ENCODE results near the gene GPATCH2.

GPATCH2 gene

DNA sequence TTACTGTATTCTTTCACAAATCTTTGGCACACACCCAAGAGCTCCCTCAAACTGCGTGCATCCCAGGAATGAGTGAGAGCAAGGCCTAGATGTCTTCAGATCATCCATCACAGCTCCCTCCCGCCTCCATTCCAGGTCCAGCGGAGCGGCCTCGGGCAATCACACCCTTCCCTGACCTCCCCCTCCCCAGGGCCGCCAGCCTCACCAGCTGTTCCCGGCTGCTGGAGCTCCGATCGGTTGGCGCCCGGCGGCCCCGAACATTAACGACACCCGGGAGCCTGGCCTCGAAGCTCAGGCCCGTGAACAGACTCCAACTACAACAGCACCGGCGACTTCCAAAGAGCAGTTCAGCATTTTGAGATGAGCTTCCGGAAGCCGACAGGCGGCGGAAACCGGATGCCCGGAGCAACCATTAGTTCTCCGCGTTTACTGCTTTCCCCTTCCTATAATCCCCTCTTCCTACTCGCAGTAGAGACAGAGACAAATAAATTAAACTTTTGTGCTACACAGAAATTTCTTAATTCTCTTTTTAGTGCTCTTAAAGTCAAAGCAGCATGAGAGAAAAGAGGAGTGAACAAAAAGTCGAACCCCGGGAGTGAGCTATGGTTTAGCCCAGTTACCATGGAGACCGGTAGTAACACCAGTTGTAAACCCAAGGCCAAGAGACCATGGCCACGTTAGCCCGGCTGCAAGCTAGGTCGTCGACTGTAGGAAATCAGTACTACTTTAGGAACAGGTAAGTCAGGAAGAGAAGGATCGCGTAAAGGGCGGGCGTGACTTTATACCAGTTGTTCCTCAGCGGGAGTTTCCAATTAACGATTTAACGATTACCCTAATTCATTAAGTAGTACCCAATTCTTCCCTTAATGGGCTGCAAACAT, at the start of gene GPATCH2, which contains the start of gene SPATA17:
Gene GPATCH2 (minus strand): TSS at position 380 of the 881 bp plus-strand sequence. CDS start 119 bp downstream, at position 261.
Gene SPATA17 (plus strand): TSS at position 634 of the 881 bp plus-strand sequence. CDS start 35 bp downstream, at position 669.
- peak within 1 kb of the TSS; percentile 88 to 95 for H3K4me3 Mint-ChIP-seq
- H3K4me1 Mint-ChIP-seq, result peaks cover 27% of the 10 kb centered on the region
- H3K27ac Mint-ChIP-seq, result peak within 1 kb of the TSS; percentile 100
- ATAC-seq (peak; percentile 92), DNase-seq (peak; percentile 70 to 82)
- H3K27me3 Mint-ChIP-seq, result no peaks in the 10 kb centered on the region
- no peaks in the 10 kb centered on the region for H3K9me3 Mint-ChIP-seq

DNA sequence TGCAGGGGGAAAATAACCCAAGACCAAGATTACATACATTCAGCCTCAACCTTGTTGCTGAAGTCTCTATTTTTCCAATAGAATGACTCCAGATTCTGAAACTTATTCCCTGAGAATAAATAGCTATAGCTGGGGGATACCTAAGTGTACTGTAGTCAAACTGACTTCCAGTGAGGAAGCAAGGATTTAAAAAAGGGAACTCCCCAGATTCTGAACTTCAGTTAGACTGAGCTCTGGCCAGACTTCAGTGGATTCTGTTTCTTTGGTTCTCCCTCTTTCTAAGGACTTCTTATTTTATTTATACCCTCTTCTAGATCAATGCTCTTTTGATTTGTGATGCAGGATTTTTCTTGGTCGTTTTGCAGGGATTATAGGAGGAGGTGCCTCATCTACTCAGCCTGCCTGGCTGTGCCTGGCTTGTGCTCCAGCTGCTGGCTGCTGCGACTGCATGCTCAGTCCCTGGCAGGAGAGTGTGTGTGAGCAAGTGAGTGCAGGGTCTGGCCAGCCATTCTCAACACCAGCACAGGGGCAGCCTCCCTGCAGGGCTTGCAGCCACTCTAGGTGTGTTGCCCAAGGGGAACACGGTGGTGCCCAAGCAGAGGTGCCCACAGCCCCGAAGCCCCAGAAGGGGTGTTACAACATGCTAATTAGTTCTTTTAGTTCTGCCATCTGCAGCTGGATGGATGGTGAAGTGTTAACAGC, 43.3 kb upstream of the GPATCH2 start:
- Mint-ChIP-seq H3K27ac (no peak overlapping the region), H3K4me1 (no peaks in the 10 kb centered on the region), H3K4me3 (no peak overlapping the region), H3K9me3 (no peaks in the 10 kb centered on the region), H3K27me3 (peaks cover 11% of the 10 kb centered on the region)
- no peak for DNase-seq
- no peak for ATAC-seq

DNA sequence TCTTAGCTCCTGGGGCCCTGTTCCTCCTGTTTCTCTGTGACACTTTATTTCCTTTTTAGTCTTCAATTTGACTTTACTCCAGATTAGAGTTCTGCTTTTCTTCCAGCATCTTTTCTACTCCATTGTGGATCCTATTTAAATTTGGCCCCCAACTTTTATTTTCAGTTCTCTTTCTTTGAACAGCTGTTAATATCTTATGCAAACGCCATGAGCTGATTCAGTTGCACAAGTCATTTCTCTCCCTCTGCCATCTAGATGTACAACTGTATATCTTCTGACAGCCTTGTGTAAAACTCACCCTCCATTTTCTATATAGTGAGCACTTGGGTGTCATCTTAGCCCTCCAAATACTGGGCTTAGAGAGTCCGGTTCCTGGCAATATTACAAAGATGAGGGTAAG, 42.5 kb upstream of the GPATCH2 start:
- ATAC-seq (no peak), DNase-seq (no peak)
- Mint-ChIP-seq H3K4me3 (no peak overlapping the region), H3K9me3 (no peaks in the 10 kb centered on the region), H3K27ac (no peak overlapping the region), H3K27me3 (peaks cover 11% of the 10 kb centered on the region), H3K4me1 (no peaks in the 10 kb centered on the region)

DNA sequence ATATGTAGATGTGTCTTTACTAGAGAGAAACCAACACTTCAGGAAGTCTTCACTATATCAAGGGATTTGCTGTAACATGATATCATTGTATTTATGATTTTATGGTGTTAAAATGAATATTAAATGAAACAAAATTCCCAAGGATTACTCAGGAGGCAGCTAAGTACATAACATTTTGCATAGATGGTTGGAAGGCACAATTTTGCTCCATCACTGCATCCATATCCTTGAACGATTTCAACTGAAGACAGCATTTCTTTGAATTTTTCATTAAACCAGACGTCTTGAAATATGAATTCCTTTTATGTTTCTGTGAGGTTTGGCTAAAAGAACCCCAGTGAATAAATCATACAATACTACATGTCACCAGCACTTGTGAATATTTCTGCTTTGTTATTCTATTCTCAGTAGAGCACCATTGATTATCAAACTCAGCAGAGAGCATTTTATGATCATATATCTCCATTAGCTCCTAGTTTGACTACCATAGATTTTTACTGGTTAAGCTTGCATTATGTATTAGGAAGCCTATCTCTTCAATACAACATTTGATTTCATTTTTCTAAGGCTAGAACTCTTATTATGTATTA, 37.6 kb upstream of the GPATCH2 start:
- Mint-ChIP-seq H3K27me3 (peaks cover 10% of the 10 kb centered on the region), H3K4me1 (no peaks in the 10 kb centered on the region), H3K4me3 (no peak overlapping the region), H3K27ac (no peak overlapping the region), H3K9me3 (no peaks in the 10 kb centered on the region)
- DNase-seq (no peak), ATAC-seq (no peak)

DNA sequence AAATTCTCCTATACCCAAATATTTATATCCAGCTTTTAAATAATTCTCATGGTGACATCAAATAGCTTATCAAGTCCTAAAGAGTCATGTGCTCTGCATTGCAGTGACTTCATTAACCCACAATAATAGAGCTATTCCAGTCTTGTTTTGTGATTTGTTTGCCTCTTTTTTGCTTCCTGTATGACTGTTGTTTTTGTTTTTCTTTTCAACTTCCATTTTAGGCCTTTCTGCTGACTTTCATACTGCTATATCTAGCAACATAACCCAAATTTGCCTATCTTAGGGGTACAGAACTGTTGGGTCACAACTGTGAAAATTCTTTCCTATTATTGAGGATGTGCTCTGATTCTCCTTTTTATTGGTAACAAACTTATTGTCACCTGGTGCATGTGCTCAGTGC, 30.5 kb upstream of the GPATCH2 start:
- no peaks in the 10 kb centered on the region for H3K4me1 Mint-ChIP-seq
- H3K4me3 Mint-ChIP-seq, result no peak overlapping the region
- no peak overlapping the region for H3K27ac Mint-ChIP-seq
- no peaks in the 10 kb centered on the region for H3K9me3 Mint-ChIP-seq
- DNase-seq, result no peak
- peaks cover 10% of the 10 kb centered on the region for H3K27me3 Mint-ChIP-seq
- ATAC-seq, result no peak

DNA sequence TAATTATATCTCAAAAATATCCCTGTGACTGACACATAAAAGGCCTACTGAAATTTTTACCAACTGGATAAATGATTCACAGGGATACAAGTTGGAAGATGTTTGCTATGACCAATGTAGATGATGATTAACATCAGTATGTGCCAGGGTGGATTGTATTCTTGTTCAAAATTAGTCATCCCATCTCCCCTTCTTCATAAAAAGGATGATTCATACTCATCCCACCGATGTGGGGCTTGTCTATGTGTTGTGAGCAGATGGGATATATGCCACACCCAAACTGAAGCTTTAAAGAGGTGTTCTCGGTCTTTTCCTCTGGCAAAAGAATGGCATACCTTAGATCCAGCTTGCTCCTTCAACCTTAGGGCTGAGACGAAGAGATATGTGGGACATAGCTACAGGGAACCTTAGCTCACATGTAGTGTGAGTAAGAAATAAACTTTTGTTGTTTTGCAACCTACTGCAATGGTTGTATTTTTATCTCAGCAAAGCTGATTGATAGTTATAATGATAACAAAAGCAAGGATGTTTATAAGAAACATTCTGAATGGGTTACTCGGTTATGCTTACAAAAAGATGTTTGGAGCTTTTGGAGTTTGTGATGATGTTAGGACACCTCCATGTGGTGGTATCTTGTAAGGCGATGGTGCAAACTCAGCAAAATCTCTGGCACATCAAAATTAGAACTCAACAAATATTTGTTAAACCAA, 29.6 kb upstream of the GPATCH2 start:
- ATAC-seq (no peak), DNase-seq (no peak)
- Mint-ChIP-seq H3K27me3 (peaks cover 10% of the 10 kb centered on the region), H3K4me3 (no peak overlapping the region), H3K4me1 (no peaks in the 10 kb centered on the region), H3K9me3 (no peaks in the 10 kb centered on the region), H3K27ac (no peak overlapping the region)

DNA sequence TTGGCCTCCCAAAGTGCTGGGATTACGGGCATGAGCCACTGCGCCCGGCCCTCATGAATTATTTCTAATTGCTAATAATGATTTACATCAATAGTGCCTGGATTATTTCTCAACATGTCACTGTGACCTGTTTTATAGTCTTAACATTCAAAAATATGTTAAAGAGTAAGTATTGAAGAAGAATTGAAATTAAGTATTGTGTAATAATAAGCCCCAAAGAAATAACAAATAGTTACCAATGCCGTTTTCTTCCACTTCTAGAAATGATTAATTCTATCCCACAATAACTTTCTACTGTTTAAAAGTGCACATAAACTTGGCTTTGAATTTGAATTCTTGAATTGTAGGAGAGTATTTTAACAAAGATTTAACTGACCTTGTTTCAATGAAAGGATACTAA, 19.8 kb upstream of the GPATCH2 start:
- Mint-ChIP-seq H3K4me1 (no peaks in the 10 kb centered on the region), H3K9me3 (no peaks in the 10 kb centered on the region), H3K4me3 (no peak overlapping the region), H3K27me3 (peaks cover 7% of the 10 kb centered on the region), H3K27ac (peak overlapping the region in 1 of 2 donors; percentile 54)
- DNase-seq (no peak), ATAC-seq (no peak)

DNA sequence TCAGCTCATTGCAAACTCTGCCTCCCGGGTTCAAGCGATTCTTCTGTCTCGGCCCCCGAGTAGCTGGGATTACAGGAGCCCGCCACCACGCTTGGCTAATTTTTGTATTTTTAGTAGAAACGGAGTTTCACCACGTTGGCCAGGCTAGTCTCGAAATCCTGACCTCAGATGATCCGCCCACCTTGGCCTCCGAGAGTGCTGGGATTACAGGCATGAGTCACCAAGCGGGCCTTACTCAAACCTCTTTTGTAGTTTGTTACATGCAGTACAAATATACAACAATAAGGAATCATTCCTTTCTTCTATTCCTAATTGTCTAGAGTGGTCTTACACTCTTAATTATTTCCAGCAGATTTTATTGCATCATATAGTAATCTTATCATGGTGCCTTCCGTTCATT, 16.9 kb upstream of the GPATCH2 start:
- Mint-ChIP-seq H3K4me1 (no peaks in the 10 kb centered on the region), H3K9me3 (no peaks in the 10 kb centered on the region), H3K4me3 (no peak overlapping the region), H3K27me3 (peaks cover 15% of the 10 kb centered on the region), H3K27ac (peak overlapping the region in 1 of 2 donors; percentile 73)
- no peak for DNase-seq
- ATAC-seq, result no peak

DNA sequence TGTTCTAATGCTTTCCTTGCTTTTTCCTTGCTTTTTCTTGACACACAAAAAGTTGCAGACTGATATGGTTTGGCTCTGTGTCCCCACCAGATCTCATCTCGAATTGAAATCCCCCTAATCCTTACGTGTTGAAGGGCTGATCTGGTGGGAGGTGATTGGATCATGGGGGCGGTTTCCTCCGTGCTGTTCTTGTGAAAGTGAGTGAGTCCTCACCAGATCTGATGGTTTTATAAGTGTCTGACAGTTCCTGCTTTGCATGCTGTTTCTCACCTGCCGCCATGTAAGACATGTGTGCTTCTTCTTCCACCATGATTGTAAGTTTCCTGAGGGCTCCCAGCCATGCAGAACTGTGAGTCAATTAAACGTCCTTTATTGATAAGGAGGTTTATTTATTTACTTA, 11.6 kb upstream of the GPATCH2 start:
- ATAC-seq (no peak), DNase-seq (no peak)
- Mint-ChIP-seq H3K27me3 (peaks cover 22% of the 10 kb centered on the region), H3K4me1 (no peaks in the 10 kb centered on the region), H3K9me3 (no peaks in the 10 kb centered on the region), H3K4me3 (no peak overlapping the region), H3K27ac (no peak overlapping the region)

DNA sequence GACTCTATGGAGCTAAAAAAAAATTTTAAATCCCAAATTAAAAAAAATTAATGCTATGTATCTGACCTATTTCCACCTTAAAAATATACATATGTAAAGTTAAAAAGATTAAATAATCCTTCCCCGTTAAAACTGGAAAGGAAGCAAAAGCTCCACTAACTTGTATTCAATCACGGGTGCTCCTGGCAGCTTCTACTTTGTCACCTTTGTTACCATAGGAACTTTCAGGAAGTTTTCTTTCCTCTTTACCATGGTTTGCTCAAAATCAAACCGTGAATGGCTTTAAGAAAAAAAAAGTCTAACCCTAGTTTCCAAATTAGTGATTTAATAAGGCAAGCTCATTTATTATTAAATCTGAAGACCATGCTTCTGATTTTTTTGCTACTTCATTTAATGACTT, 3.5 kb downstream of the GPATCH2 start:
- H3K27me3 Mint-ChIP-seq, result no peaks in the 10 kb centered on the region
- no peak overlapping the region for H3K4me3 Mint-ChIP-seq
- no peaks in the 10 kb centered on the region for H3K9me3 Mint-ChIP-seq
- H3K4me1 Mint-ChIP-seq, result peaks cover 34% of the 10 kb centered on the region
- no peak for DNase-seq
- no peak for ATAC-seq
- no peak overlapping the region for H3K27ac Mint-ChIP-seq

DNA sequence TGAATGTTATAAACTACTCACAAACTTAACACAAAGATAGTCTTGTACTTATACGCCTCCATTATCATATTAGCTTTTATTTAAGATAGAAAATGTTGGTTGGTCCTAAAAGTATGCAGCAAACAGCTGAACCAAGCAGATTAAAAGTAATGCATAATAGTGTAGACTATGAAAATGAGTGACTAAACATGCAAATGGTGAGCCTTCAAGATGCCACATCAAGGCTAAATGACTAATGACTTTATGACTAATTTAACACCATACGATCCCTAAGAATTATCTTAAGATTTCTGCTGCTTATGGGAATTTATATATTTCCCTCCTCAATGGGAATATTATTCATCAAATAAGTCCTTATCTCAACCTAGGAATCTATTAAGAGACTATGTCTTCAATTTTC, 4.6 kb downstream of the GPATCH2 start:
- ATAC-seq (peak; percentile 63), DNase-seq (no peak)
- no peak overlapping the region for H3K27ac Mint-ChIP-seq
- no peaks in the 10 kb centered on the region for H3K9me3 Mint-ChIP-seq
- no peaks in the 10 kb centered on the region for H3K27me3 Mint-ChIP-seq
- peaks cover 40% of the 10 kb centered on the region for H3K4me1 Mint-ChIP-seq
- peak overlapping the region in 1 of 2 donors; percentile 12 for H3K4me3 Mint-ChIP-seq

DNA sequence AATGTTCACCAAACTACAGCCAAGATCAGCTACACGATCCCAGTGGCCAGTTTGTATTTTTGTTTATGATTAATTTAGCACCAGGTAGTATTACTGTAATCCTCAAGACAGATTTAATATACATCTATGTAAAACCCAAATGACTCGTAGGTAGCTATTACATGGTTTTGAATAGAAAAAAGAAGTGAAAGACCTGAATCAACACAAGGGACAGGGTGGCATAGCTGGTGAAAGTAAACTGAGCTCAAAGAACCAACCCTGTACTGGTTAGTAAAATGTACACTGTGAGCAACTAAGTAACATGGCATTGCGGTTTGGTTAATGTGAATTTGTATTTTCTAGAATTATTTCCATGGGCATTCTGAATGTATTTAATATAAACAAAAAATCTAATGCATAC, 8.8 kb downstream of the GPATCH2 start:
- no peak for DNase-seq
- ATAC-seq, result peak; percentile 51
- Mint-ChIP-seq H3K27me3 (no peaks in the 10 kb centered on the region), H3K9me3 (no peaks in the 10 kb centered on the region), H3K4me3 (no peak overlapping the region), H3K27ac (no peak overlapping the region), H3K4me1 (peaks cover 34% of the 10 kb centered on the region)

DNA sequence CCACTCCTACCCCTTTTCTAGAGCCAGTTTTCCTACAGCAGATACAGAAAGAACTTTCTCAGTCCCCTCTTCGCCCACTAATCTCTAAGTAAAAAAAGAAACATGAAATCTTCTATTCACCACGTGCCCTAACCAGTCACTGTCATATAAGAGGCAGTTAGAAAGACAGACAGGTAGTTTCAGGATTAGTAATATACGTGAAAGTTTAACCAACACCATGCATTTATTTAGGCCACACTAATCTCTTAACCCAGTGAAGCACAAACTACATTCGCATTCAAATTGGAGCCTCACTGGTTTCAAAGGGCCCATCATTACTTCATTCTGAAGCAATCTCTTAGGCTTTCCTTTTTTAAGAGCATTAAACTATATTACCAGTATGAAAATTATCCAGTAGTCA, 10.1 kb downstream of the GPATCH2 start:
- peak overlapping the region in 1 of 2 donors; percentile 2 for H3K4me3 Mint-ChIP-seq
- H3K4me1 Mint-ChIP-seq, result peaks cover 31% of the 10 kb centered on the region
- DNase-seq, result no peak
- H3K27ac Mint-ChIP-seq, result no peak overlapping the region
- H3K27me3 Mint-ChIP-seq, result no peaks in the 10 kb centered on the region
- ATAC-seq, result peak; percentile 100
- H3K9me3 Mint-ChIP-seq, result no peaks in the 10 kb centered on the region

DNA sequence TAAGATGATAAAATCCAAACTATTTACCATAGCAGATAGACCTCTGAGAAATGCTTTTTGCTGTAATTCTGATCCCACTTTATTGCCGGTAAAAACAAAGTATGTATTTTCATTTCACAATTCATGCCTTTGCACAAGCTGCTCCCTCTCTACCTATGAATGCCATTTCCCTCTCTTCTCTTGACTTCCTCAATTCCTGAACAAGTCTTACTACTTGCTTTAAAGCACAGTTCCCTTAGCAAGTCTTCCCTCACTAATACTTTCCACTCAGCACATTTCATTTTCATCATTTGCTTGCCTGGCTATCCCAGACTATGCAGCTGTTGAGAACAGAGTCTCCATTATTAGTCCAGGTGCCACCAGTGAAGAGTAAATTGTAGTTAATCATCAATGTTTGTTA, 13.8 kb downstream of the GPATCH2 start:
- no peak for ATAC-seq
- no peak overlapping the region for H3K27ac Mint-ChIP-seq

DNA sequence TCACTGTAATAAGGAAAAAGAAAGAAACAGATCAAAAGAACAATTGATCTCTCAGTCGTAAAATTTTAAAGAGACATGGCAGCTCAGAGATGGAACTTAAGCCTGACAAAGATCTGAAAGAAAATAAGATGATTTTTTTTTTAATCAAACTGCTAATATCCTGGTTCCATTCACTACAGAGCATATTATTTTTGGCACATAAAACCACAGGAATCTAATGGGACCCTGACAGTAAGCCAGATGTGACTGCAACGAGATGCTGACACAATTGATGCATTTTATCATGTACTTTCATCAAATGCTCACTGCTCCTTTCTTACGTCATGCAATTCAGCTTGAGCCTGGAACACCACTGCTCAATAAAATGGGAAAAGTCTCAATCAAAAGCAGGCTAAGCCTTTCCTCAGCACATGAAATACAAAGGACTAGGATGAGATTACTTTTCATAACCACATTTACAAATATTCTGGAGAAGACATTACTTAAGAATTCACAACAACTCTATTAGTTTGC, 16.6 kb downstream of the GPATCH2 start:
- Mint-ChIP-seq H3K4me3 (no peak overlapping the region), H3K27ac (no peak overlapping the region), H3K9me3 (no peaks in the 10 kb centered on the region), H3K4me1 (no peaks in the 10 kb centered on the region), H3K27me3 (no peaks in the 10 kb centered on the region)
- DNase-seq (no peak), ATAC-seq (no peak)

More for the DNA sequence above, 13.8 kb downstream of the GPATCH2 start:
- DNase-seq, result no peak
- Mint-ChIP-seq H3K4me3 (no peak overlapping the region), H3K9me3 (no peaks in the 10 kb centered on the region), H3K27me3 (no peaks in the 10 kb centered on the region), H3K4me1 (peaks cover 24% of the 10 kb centered on the region)
